SK-N-SH treated with all-trans-retinoic acid at 6 μM for 48 hours (cell line): ENCODE measurements around the gene CD28.

Source experiments
- ATAC-seq: fragments of 200-7000 bp; cut with Tn5 transposase; 3 replicates; pipeline ENCODE4 v1.9.1; 2020; ENCODE audit warnings: mild to moderate bottlenecking, moderate library complexity
- ARNTL ChIP-seq: fragments of 450-650 bp; formaldehyde crosslinking; IDR thresholded peaks from 2 replicates; pipeline ENCODE4 v1.5.0; 2020; ENCODE audit warnings: low read depth, mild to moderate bottlenecking, moderate library complexity, borderline replicate concordance
- BACH2 ChIP-seq: fragments of 250-450 bp; sonication (Bioruptor Pico); IDR thresholded peaks from 2 replicates; pipeline ENCODE4 v1.9.0; 2021; ENCODE audit warnings: mild to moderate bottlenecking, borderline replicate concordance
- CSDC2 ChIP-seq: fragments of 250-450 bp; sonication (Bioruptor Pico); IDR thresholded peaks from 2 replicates; pipeline ENCODE4 v1.5.0; 2020; ENCODE audit warnings: mild to moderate bottlenecking, moderate library complexity
- GLIS3 ChIP-seq: fragments of 250-450 bp; sonication (Bioruptor Pico); IDR thresholded peaks from 2 replicates; pipeline ENCODE4 v1.5.0; 2020; ENCODE audit warnings: mild to moderate bottlenecking, moderate library complexity
- ISL1 ChIP-seq: fragments of 250-450 bp; sonication (Bioruptor Pico); IDR thresholded peaks from 2 replicates; pipeline ENCODE4 v2.1.2; 2022; ENCODE audit warnings: mild to moderate bottlenecking, moderate library complexity
- PPARA ChIP-seq: fragments of 250-450 bp; sonication (Bioruptor Pico); IDR thresholded peaks from 2 replicates; pipeline ENCODE4 v1.5.0; 2020; ENCODE audit warnings: mild to moderate bottlenecking, borderline replicate concordance
- RARB ChIP-seq: fragments of 250-450 bp; sonication (Bioruptor Pico); IDR thresholded peaks from 2 replicates; pipeline ENCODE4 v1.8.0; 2021; ENCODE audit warnings: mild to moderate bottlenecking, moderate library complexity
- SNAI2 ChIP-seq: fragments of 250-450 bp; sonication (Bioruptor Pico); IDR thresholded peaks from 2 replicates; pipeline ENCODE4 v1.5.0; 2020; ENCODE audit warnings: mild to moderate bottlenecking, moderate library complexity
- TCF4 ChIP-seq: fragments of 250-450 bp; sonication (Bioruptor Pico); IDR thresholded peaks from 2 replicates; pipeline ENCODE4 v1.8.0; 2021; ENCODE audit warnings: mild to moderate bottlenecking, moderate library complexity, borderline replicate concordance
- TOX ChIP-seq: fragments of 250-450 bp; sonication (Bioruptor Pico); IDR thresholded peaks from 2 replicates; pipeline ENCODE4 v1.8.0; 2021; ENCODE audit warnings: mild to moderate bottlenecking, moderate library complexity, borderline replicate concordance
- ZC3H10 ChIP-seq: fragments of 250-450 bp; sonication (Bioruptor Pico); IDR thresholded peaks from 2 replicates; pipeline ENCODE4 v1.5.1; 2021; ENCODE audit warnings: mild to moderate bottlenecking, moderate library complexity
- ZFP3 ChIP-seq: fragments of 250-450 bp; sonication (Bioruptor Pico); IDR thresholded peaks from 2 replicates; pipeline ENCODE4 v1.5.0; 2020; ENCODE audit warnings: mild to moderate bottlenecking, moderate library complexity
- ZFP30 ChIP-seq: fragments of 450-650 bp; formaldehyde crosslinking; IDR thresholded peaks from 2 replicates; pipeline ENCODE4 v1.5.0; 2022; ENCODE audit warnings: mild to moderate bottlenecking, moderate library complexity
- ZNF565 ChIP-seq: fragments of 450-650 bp; formaldehyde crosslinking; conservative IDR thresholded peaks from 2 replicates; pipeline ENCODE4 v1.5.0; 2020; ENCODE audit warnings: low read depth, mild to moderate bottlenecking, moderate library complexity
- ZNF70 ChIP-seq: fragments of 450-650 bp; formaldehyde crosslinking; IDR thresholded peaks from 2 replicates; pipeline ENCODE4 v1.5.0; 2020; ENCODE audit warnings: mild to moderate bottlenecking, moderate library complexity
- ZNF8 ChIP-seq: fragments of 450-650 bp; formaldehyde crosslinking; IDR thresholded peaks from 2 replicates; pipeline ENCODE4 v1.5.0; 2020; ENCODE audit warnings: mild to moderate bottlenecking, moderate library complexity
- TF ChIP-seq, protein P1 (sequence below): fragments of 250-450 bp; sonication (Bioruptor Pico); IDR thresholded peaks from 2 replicates; pipeline ENCODE4 v1.5.1; 2021; ENCODE audit warnings: mild to moderate bottlenecking, moderate library complexity
- TF ChIP-seq, protein P2 (sequence below): fragments of 250-450 bp; sonication (Bioruptor Pico); IDR thresholded peaks from 2 replicates; pipeline ENCODE4 v1.8.0; 2021; ENCODE audit warnings: low read depth, mild to moderate bottlenecking, moderate library complexity, borderline replicate concordance
- TF ChIP-seq, protein P3 (sequence below): fragments of 250-450 bp; sonication (Bioruptor Pico); IDR thresholded peaks from 2 replicates; pipeline ENCODE4 v1.5.1; 2020; ENCODE audit warnings: low read depth, mild to moderate bottlenecking, moderate library complexity
- TF ChIP-seq, protein P4 (sequence below): fragments of 250-450 bp; sonication (Bioruptor Pico); IDR thresholded peaks from 2 replicates; pipeline ENCODE4 v1.5.0; 2020; ENCODE audit warnings: mild to moderate bottlenecking, moderate library complexity
- TF ChIP-seq, protein P5 (sequence below): fragments of 250-450 bp; sonication (Bioruptor Pico); IDR thresholded peaks from 2 replicates; pipeline ENCODE4 v1.8.0; 2020; ENCODE audit warnings: mild to moderate bottlenecking, moderate library complexity, borderline replicate concordance

The CD28 gene

DNA sequence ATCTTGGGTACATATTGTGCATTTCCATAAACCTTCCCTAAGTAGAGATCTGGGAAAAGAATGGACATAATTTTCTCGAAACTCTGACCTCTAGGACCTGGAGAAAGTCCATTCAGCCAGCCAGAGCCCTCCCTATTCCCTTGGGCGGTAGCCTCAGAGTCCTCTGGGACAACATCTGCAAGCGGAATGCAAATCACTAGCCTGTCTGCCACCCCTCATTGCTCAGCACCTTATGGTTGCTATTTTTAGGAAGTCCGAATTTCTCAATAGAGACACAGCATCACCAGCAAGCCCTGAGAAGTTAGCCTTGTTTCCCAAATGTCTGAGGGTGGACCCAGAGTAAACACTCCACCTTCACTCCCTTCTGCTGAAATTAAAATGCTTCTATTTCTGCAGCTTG, 17.6 kb upstream of the CD28 start:
- TF ChIP-seq, protein P1, sequence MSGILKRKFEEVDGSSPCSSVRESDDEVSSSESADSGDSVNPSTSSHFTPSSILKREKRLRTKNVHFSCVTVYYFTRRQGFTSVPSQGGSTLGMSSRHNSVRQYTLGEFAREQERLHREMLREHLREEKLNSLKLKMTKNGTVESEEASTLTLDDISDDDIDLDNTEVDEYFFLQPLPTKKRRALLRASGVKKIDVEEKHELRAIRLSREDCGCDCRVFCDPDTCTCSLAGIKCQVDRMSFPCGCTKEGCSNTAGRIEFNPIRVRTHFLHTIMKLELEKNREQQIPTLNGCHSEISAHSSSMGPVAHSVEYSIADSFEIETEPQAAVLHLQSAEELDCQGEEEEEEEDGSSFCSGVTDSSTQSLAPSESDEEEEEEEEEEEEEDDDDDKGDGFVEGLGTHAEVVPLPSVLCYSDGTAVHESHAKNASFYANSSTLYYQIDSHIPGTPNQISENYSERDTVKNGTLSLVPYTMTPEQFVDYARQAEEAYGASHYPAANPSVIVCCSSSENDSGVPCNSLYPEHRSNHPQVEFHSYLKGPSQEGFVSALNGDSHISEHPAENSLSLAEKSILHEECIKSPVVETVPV (CRISPR knock-in tag): no peak
- TF ChIP-seq CSDC2 (CRISPR knock-in tag): no peak
- no peak for TF ChIP-seq TCF4 (CRISPR knock-in tag)
- no peak for TF ChIP-seq ZFP30
- no peak for TF ChIP-seq ZNF70 (CRISPR knock-in tag)
- TF ChIP-seq, protein P2, sequence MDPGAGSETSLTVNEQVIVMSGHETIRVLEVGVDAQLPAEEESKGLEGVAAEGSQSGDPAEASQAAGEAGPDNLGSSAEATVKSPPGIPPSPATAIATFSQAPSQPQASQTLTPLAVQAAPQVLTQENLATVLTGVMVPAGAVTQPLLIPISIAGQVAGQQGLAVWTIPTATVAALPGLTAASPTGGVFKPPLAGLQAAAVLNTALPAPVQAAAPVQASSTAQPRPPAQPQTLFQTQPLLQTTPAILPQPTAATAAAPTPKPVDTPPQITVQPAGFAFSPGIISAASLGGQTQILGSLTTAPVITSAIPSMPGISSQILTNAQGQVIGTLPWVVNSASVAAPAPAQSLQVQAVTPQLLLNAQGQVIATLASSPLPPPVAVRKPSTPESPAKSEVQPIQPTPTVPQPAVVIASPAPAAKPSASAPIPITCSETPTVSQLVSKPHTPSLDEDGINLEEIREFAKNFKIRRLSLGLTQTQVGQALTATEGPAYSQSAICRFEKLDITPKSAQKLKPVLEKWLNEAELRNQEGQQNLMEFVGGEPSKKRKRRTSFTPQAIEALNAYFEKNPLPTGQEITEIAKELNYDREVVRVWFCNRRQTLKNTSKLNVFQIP (CRISPR knock-in tag): no peak
- no peak for TF ChIP-seq BACH2 (CRISPR knock-in tag)
- TF ChIP-seq RARB (CRISPR knock-in tag): no peak
- no peak for TF ChIP-seq TOX (CRISPR knock-in tag)
- no peak for TF ChIP-seq ZNF8 (CRISPR knock-in tag)
- TF ChIP-seq, all 23 proteins: peak for 0
- ATAC-seq: no peak

DNA sequence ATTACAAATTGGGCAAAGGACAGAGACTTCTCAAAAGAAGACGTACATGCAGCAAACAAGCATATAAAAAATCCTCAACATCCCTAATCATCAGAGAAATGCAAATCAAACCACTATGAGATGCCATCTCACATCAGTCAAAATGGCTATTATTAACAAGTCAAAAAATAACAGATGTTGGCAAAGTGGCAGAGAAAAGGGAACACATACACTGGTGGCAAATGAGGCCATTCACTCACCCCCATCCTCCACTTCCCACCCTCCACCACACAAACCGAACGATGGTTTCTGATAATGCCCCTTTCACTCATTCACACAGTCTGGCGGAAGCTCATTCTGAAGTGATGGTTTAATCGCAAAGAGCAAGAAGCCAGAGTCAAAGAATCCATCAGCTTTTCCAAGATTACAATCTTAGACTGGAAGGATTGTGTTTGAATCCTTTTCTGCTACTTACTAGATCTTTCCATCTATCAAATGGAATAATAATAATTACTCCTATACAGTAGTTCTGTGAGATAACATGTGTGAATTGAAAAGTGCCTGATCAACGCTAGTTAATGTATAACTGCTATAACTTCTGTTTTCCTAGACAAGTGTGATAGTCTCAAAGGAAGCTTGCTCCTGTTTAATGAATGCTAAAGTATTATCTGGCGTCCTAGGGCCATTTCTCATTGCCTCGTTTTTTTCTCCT, 16.9 kb upstream of the CD28 start:
- no peak for TF ChIP-seq SNAI2 (CRISPR knock-in tag)
- no peak for TF ChIP-seq BACH2 (CRISPR knock-in tag)
- TF ChIP-seq, protein P3, sequence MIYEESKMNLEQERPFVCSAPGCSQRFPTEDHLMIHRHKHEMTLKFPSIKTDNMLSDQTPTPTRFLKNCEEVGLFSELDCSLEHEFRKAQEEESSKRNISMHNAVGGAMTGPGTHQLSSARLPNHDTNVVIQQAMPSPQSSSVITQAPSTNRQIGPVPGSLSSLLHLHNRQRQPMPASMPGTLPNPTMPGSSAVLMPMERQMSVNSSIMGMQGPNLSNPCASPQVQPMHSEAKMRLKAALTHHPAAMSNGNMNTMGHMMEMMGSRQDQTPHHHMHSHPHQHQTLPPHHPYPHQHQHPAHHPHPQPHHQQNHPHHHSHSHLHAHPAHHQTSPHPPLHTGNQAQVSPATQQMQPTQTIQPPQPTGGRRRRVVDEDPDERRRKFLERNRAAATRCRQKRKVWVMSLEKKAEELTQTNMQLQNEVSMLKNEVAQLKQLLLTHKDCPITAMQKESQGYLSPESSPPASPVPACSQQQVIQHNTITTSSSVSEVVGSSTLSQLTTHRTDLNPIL: no peak
- TF ChIP-seq ZNF565 (CRISPR knock-in tag): no peak
- no peak for TF ChIP-seq GLIS3 (CRISPR knock-in tag)
- TF ChIP-seq ZC3H10 (CRISPR knock-in tag): no peak
- no peak for TF ChIP-seq RARB (CRISPR knock-in tag)
- TF ChIP-seq, protein P4, sequence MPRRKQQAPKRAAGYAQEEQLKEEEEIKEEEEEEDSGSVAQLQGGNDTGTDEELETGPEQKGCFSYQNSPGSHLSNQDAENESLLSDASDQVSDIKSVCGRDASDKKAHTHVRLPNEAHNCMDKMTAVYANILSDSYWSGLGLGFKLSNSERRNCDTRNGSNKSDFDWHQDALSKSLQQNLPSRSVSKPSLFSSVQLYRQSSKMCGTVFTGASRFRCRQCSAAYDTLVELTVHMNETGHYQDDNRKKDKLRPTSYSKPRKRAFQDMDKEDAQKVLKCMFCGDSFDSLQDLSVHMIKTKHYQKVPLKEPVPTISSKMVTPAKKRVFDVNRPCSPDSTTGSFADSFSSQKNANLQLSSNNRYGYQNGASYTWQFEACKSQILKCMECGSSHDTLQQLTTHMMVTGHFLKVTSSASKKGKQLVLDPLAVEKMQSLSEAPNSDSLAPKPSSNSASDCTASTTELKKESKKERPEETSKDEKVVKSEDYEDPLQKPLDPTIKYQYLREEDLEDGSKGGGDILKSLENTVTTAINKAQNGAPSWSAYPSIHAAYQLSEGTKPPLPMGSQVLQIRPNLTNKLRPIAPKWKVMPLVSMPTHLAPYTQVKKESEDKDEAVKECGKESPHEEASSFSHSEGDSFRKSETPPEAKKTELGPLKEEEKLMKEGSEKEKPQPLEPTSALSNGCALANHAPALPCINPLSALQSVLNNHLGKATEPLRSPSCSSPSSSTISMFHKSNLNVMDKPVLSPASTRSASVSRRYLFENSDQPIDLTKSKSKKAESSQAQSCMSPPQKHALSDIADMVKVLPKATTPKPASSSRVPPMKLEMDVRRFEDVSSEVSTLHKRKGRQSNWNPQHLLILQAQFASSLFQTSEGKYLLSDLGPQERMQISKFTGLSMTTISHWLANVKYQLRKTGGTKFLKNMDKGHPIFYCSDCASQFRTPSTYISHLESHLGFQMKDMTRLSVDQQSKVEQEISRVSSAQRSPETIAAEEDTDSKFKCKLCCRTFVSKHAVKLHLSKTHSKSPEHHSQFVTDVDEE (CRISPR knock-in tag): no peak
- TF ChIP-seq CSDC2 (CRISPR knock-in tag): no peak
- TF ChIP-seq ZFP3 (CRISPR knock-in tag): no peak
- ATAC-seq: no peak

DNA sequence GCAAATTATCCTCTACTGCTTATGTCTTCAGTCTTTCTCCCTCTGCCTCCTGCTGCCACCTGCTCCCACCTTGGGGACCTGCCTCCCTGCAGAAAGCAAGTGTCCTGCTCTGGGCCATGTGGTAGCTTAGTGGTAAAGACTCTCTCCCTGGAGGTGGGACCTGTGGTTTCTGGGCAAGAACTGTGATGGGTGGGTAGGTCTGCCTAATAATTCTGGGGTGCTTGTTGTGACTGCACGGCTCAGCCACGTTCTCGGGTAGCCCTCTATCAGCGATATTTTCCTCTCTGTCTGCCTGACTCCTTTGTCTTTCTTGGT, 16.4 kb upstream of the CD28 start:
- no peak for ATAC-seq
- TF ChIP-seq ARNTL (CRISPR knock-in tag) (no peak), ISL1 (no peak), ZFP30 (no peak), TOX (CRISPR knock-in tag) (no peak), ZNF565 (CRISPR knock-in tag) (no peak), TCF4 (CRISPR knock-in tag) (no peak), PPARA (CRISPR knock-in tag) (no peak), CSDC2 (CRISPR knock-in tag) (no peak)
- TF ChIP-seq, protein P5, sequence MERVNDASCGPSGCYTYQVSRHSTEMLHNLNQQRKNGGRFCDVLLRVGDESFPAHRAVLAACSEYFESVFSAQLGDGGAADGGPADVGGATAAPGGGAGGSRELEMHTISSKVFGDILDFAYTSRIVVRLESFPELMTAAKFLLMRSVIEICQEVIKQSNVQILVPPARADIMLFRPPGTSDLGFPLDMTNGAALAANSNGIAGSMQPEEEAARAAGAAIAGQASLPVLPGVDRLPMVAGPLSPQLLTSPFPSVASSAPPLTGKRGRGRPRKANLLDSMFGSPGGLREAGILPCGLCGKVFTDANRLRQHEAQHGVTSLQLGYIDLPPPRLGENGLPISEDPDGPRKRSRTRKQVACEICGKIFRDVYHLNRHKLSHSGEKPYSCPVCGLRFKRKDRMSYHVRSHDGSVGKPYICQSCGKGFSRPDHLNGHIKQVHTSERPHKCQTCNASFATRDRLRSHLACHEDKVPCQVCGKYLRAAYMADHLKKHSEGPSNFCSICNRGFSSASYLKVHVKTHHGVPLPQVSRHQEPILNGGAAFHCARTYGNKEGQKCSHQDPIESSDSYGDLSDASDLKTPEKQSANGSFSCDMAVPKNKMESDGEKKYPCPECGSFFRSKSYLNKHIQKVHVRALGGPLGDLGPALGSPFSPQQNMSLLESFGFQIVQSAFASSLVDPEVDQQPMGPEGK: no peak
- TF ChIP-seq, protein P3: no peak
- TF ChIP-seq, all 23 proteins: peak for 0
